ENCODE data around the gene GRAP2. TPM values are rescaled to one million over a fixed set of nuclear protein-coding genes. Genes with fewer than 3 reads are reported as not detected.

GRAP2 gene
- total RNA-seq, 1 experiment from 2014 or later = 0.42 TPM

DNA sequence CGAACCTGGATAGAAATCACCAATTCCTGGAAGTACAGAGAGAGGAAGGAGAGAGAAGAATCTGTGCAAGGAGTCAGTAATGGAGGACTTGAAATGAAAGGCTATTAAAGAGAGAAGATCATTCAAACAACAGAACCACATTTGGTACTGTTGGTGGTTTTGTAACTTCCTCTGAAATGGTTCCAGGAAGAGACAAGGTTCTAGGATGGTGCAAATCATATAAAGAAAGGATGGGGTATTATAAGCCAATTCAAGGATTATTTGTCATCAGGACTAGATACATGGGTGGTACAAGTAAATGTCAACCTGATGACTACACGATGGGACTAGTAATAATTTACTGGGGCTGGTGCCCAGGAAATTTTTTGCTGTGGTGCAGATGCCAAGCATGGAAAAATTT lies 30.4 kb downstream of the GRAP2 start (continued):
- TF ChIP-seq, protein P1, sequence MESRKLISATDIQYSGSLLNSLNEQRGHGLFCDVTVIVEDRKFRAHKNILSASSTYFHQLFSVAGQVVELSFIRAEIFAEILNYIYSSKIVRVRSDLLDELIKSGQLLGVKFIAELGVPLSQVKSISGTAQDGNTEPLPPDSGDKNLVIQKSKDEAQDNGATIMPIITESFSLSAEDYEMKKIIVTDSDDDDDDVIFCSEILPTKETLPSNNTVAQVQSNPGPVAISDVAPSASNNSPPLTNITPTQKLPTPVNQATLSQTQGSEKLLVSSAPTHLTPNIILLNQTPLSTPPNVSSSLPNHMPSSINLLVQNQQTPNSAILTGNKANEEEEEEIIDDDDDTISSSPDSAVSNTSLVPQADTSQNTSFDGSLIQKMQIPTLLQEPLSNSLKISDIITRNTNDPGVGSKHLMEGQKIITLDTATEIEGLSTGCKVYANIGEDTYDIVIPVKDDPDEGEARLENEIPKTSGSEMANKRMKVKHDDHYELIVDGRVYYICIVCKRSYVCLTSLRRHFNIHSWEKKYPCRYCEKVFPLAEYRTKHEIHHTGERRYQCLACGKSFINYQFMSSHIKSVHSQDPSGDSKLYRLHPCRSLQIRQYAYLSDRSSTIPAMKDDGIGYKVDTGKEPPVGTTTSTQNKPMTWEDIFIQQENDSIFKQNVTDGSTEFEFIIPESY (IDR thresholded peaks at IDR 0.05; ENCODE audit: extremely low read depth, insufficient replicate concordance, low read length) = no peak
- TF ChIP-seq RAD21 (IDR thresholded peaks at IDR 0.05; ENCODE audit: low read depth) = no peak
- no peak for TF ChIP-seq SP1 (IDR thresholded peaks at IDR 0.05; ENCODE audit: low read depth)
- TF ChIP-seq POLR2AphosphoS5 (IDR thresholded peaks at IDR 0.05; ENCODE audit: low read depth, low read length) = no peak
- no peak for TF ChIP-seq EGR1 (IDR thresholded peaks at IDR 0.05; ENCODE audit: low read depth)

DNA sequence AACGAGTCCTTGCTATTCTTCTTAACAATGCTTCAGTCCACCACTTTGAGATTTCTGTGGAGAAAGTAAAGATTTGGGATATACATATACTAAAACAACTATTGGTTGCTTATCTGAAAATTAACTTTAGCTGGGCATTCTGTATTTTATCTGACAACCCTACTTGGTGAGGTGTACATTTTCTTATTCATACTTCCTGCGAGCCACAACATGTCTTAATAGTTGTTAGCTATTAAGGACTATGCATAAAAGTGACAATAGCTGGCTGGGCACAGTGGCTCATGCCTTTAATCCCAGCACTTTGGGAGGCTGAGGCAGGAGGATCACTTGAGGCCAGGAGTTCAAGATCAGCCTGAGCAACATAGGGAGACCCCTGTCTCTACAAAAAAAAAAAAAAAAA lies 31.3 kb downstream of the GRAP2 start:
- ATAC-seq = no peak
- POLR2A ChIA-PET = interaction anchor here (0.6 to 0.7 kb wide), 2 partner anchors 380 to 1515 kb away, joined by 3 read pairs; no protein-coding TSS in a partner anchor
- no peaks in the 10 kb centered on the region for H3K9me2 ChIP-seq (ENCODE audit: insufficient read depth)
- intact Hi-C loops (cut with micrococcal nuclease) = loop anchor here (1.0 to 10.0 kb wide), 4 partner anchors 92 to 413 kb away; partner anchors contain the start of genes ADSL and RPS19BP1
- TF ChIP-seq ELF1 (IDR thresholded peaks at IDR 0.05; ENCODE audit: borderline replicate concordance, low read depth) (no peak), YY1 (IDR thresholded peaks at IDR 0.05; ENCODE audit: extremely low read depth, insufficient replicate concordance, low read depth, low read length) (no peak), EZH2 (IDR thresholded peaks at IDR 0.05) (no peak), CEBPB (IDR thresholded peaks at IDR 0.05; ENCODE audit: low read depth) (no peak), SRF (IDR thresholded peaks at IDR 0.05; ENCODE audit: low read depth) (no peak), ZFX (IDR thresholded peaks at IDR 0.05) (no peak), EGR1 (IDR thresholded peaks at IDR 0.05; ENCODE audit: low read depth) (no peak), EZH2phosphoT487 (IDR thresholded peaks at IDR 0.05; ENCODE audit: borderline replicate concordance) (no peak), POLR2A (IDR thresholded peaks at IDR 0.05; ENCODE audit: borderline replicate concordance, extremely low read depth, insufficient read depth, insufficient read length) (no peak), JUND (IDR thresholded peaks at IDR 0.05) (no peak)
- no peak overlapping the region for H3K4me3 ChIP-seq (replicated peaks in 1 of 2; ENCODE audit: low read depth in 1 of 2, low read length in 2 of 2)
- no peak for DNase-seq (ENCODE audit: low read depth, low spot score)
- BruUV-seq (replicated peaks) = no TSS peak
- H3K79me2 ChIP-seq (ENCODE audit: insufficient read depth, low read length) = no peaks in the 10 kb centered on the region
- RAD21 ChIA-PET (ENCODE audit: low non-redundant PET in 1 of 2, low total read pairs in 2 of 2, uncharacterized antibody in 2 of 2, unreplicated experiment in 2 of 2) = interaction anchor here in 1 of 2 experiments (1.0 kb wide), 1 partner anchor 93 kb away, joined by 4 read pairs; no protein-coding TSS in a partner anchor
- CTCF ChIA-PET = interaction anchor here (1.0 to 2.3 kb wide), 7 partner anchors 11 to 416 kb away, joined by 3 to 19 read pairs (median 4); no protein-coding TSS in a partner anchor
- no peaks in the 10 kb centered on the region for H3K4me1 ChIP-seq (ENCODE audit: control insufficient read depth in 1 of 2, insufficient read depth in 2 of 2, low read length in 2 of 2)
- H3K27ac ChIP-seq (ENCODE audit: low read depth, low read length) = no peak overlapping the region
- no peak overlapping the region for H2AFZ ChIP-seq (ENCODE audit: low read depth, low read length, poor library complexity, severe bottlenecking)
- H3K4me2 ChIP-seq (ENCODE audit: low read length) = no peak overlapping the region
- H3K27me3 ChIP-seq (ENCODE audit: insufficient read depth, low read length) = peaks cover 82% of the 10 kb centered on the region
- no peaks in the 10 kb centered on the region for H3K36me3 ChIP-seq (ENCODE audit: control insufficient read depth in 1 of 2, insufficient read depth in 2 of 2, low read length in 2 of 2)
- no peak overlapping the region for H3K9ac ChIP-seq (ENCODE audit: low read length)
- no peaks in the 10 kb centered on the region for H3K9me3 ChIP-seq (ENCODE audit: control insufficient read depth in 1 of 2, insufficient read depth in 1 of 2, low read depth in 1 of 2, low read length in 2 of 2)
- no peaks in the 10 kb centered on the region for H4K20me1 ChIP-seq (ENCODE audit: insufficient read depth)
